Measurements from ENCODE around the gene BRINP1.
A peak's percentile ranks its signal among the peaks of the same experiment; 100 is the strongest.

BRINP1 gene, protein sequence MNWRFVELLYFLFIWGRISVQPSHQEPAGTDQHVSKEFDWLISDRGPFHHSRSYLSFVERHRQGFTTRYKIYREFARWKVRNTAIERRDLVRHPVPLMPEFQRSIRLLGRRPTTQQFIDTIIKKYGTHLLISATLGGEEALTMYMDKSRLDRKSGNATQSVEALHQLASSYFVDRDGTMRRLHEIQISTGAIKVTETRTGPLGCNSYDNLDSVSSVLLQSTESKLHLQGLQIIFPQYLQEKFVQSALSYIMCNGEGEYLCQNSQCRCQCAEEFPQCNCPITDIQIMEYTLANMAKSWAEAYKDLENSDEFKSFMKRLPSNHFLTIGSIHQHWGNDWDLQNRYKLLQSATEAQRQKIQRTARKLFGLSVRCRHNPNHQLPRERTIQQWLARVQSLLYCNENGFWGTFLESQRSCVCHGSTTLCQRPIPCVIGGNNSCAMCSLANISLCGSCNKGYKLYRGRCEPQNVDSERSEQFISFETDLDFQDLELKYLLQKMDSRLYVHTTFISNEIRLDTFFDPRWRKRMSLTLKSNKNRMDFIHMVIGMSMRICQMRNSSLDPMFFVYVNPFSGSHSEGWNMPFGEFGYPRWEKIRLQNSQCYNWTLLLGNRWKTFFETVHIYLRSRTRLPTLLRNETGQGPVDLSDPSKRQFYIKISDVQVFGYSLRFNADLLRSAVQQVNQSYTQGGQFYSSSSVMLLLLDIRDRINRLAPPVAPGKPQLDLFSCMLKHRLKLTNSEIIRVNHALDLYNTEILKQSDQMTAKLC

DNA sequence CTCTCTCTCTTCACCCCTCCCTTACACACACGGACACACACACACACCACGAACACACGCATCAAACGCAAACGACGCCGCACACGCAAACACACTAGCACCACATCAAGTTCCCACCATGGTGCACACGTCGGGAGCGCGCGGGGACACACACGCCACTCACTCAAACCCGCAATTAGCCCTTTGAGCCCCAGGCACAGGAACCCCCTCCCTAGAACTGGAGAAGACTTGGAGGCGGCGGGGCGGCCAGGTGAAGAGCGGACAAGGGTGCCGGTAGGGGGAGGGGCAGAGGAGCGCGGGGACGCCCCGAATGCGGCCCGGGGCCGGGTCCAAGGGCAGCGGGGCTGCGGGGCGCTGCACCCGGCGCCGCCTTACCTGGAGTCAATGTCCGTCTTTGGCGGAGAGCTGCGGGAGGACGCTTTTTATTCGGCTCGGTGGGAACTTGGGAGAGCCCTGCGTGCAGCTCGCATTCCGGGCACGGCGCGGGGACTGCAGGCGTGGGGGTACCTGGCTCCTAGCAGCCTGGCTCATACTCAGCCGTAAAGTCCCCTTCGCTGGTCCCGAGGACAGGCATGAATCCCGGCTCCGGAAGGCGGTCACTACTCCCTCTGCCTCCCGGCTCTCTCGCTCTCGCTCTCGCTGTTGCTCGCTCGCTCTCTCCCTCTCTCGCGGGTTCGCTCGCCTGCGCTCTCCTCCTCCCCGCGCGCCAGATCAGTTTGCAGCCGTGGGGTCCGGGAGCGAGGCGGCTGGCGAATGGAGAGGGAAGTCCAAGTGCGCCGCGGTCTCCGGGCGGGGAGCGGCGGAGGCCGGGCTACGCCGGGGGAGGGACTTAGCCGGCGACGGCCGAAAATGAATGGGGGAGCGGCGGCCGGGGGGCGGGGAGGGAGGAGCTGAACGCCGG is at the start of gene BRINP1:
Gene BRINP1 (minus strand): TSS at position 755 of the 901 bp plus-strand sequence. CDS start 56,080 bp downstream, outside the sequence.
- peak; percentile 50 for DNase-seq

DNA sequence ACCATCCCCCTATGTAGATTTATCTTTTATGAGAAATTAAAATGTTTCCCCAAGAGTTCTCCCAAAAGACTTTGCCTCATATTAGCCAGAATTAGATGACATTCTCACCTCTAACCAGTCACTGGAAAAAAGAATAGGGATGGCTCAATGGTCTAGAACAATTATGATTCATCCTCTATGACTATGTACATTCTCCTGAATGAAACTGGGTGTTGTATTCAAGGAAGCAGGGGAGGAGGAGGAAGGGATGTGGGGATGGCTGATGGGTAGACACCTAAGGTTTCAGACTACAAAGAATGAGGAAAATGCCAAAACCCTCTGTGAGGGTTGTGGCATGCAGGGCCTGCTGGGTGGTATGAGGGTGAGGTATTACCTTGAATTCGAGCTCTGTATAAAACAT is 49.5 kb upstream of the BRINP1 start:
- DNase-seq = no peak

DNA sequence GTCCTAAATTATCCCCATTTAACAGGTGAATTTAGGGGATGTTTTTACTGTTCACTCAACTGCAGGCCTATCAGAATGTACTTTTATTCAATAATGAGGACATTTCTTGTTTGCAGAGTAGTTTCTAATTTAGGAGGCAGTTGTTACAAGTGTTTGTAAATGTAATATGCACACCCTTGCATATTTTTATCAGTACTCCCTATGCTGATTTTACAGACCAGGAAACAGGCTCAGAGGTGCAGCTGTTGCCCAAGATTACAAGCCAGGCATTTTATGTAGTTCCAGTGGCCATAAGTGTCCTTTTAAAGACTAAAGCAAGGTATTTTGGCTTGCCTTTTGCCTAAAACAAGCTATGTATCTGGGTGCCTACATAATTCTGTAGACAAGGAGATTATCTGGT is 47.6 kb upstream of the BRINP1 start:
- DNase-seq = no peak

DNA sequence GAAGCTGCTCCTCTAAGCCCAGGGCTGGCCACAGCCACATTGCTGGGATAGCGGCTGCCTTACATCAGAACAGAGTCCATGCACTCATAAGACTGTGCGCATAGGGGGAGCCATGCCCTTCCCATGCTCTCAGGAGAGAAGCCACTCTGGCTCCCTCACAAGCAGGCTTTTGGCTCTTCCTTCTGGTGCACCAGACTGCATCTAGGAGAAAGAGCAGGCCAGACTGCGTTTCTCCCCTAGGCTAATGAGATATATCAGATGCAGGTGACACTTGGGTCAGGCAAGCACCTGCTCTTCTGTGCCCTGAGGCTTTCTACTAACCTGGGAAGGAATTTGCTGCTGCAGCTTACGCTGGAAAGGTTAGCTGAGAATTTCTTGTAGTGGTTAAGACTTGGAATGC is 43.2 kb upstream of the BRINP1 start:
- DNase-seq = no peak

DNA sequence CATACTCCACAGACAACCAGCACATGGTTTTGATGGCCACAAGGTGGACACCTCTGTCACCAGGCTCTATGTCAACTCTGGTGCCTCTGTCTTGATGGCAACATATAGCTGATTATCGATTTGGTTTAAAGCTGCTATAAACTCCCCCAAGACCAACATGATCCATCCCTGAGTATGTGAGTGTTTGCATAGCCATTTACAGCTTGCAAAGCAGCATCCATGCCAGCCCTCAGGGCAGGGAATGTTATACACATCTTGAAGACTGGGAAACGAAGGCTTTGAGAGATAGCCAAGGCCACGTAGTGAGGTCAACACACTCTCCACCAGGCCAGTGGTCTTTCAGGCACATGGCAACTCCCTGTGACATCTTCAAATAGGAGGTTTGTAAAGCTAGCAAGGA is 40.3 kb upstream of the BRINP1 start:
- DNase-seq = no peak

DNA sequence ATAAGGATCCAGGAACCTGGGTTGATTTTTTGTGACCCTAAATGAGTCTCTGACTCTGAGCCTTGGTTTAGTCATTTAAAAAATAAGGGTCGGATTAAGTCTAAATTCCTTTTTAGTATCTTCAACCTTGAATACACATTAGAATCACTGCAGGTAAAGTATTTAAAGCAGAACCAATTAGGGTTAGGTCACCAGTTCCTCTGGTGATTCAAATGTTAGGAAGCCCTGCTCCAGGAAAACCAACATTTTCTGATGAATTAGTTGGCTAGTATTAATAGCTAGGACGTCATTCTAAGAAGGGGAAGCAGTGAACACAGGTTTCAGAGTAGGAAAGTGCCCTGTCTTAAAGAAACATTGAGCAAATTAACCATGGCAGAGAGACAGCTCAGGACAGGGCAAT is 31.4 kb upstream of the BRINP1 start:
- DNase-seq = no peak

DNA sequence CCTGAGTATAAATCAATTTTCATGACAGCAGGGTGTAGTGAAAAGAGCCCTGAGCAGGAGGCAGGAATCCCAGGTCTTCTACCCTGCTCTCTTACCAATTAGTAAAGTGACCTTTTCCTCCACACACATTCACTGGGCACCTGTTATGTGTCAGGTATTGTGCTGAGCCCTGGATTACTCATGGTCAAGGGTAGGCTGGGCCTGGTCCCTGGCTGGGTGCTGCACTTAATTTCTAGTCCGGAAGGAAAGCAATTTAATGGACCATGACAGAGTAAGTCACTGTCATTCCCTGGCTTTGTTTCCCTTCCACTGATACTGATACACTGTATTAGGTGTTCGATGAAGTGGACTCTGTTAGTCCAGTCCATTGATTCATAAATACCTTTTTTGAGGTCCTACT is 29.1 kb upstream of the BRINP1 start:
- no peak for DNase-seq

DNA sequence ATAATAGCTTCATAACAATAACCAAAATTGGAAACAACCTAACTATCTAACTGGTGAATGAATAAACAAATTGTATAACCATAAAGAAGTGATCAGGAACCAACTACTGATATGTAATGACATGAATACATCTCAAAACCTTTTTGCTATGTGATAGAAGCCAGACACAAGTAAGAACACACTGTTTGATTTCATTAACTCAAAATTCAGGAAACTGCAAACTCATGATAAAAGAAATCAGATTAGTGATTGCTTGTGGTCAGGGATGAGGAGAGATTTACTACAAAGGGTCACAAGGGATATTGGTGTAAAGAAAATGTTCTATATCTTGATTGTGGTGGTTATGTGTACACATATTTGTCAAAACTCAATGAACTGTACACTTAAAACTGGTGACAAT is 22.6 kb upstream of the BRINP1 start:
- no peak for DNase-seq

DNA sequence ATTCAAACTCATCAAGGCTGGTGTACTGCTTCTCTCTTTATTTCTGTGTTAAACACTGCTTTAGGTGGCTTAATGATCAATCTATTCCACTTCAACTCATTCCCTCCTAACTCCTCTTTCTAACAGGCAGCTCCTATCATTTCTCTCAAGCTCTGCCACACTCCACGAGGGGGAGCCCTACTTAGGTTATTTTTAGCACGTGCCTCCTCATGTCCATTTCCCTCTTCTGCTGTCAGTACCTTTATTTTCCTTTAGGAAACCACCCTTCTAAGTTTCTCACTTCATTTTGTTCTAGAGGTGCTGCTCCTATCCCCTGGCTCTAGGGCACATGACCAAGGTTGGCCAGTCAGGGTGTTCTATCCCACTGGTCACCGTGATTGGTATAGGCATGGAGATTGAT is 6.7 kb upstream of the BRINP1 start:
- no peak for DNase-seq

DNA sequence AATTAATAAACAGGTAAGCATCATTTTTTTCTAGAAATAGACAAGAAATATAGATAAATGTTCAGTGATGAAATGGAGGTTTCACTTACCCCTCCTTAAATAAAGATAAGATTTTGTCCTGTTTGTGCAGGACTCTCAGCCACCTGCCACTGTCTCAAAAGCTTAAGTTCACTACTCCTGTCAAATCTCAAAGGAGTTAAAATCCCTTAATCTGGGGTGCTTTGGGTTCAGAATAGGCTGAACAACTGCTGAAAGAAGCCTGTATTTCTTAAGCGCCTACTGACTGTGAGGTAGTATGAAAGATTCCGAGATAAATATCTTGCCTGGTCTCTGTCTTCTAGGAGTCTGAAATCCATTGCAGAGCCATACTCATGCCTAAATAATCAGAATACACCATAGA is 3.7 kb upstream of the BRINP1 start:
- no peak for DNase-seq

DNA sequence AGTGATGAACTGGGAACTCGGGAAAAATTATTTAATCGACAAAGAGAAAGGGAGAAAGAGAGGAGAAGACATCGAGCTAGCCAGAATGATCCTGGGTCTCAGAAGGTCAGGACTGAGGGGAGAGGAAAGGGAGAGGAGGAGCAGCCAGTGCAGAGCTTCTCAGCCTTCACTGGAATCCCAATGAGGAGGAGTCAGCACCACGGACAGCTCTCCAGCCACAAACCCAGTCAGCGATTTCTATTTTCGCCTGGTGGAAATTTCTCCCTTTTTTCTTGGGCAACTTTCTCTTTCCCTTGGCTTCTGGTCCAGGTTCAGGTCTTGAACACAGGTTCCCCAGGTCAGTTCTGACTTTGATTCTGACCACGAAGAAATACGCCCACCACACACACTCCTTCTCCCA is 1.6 kb upstream of the BRINP1 start:
- no peak for DNase-seq

DNA sequence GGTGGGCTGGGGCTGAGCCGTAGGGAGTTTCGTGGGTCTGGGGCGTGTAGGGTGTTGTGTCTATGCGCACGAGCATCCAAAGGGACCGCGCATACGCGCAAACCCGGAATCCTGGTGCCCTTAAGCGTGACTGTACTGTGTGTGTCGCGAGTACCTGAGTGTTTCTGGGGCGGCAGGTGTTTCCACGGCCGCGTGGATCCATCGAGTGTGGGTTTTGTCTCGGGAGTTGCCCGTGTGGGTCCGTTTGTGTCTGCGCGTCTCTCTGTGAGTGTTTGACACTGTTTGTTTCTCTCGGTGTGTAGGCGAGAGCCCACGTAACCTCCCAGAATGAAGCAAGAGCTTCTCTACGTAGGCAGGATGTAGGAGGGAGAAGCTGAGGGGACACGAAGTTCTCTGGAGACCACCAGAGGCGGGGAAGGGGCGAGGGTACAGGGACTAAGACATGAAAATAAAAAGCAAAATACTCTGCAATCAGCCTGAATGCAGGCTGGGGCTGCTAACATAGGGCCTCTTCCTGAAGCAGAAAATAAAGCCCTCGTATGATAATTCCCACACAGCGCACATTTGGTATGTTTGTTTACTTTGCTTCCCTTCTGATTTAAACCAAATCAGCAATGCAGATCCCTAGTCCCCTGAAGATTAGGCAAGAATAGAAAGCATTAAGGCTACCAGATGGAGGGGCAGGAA is 588 bp upstream of the BRINP1 start:
- DNase-seq = no peak

DNA sequence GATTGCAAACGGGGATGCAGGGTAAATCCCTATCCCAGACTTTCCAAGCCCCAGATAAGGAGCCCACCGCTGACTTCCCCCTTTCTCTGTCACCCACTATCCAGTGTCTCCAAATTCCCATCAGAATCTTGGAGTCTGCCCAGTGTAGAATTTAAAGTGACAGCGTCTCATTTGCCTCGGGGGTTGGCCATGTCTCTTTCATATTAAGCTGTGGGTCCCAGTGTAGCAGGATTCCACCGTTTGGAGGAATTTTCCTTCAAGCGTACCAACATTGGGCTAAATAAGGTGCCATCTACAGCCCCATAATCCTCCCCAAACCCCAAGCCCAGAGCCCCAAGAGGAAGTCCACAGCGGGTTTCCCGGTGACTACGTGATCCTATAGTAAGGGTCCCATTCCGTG is 1.1 kb downstream of the BRINP1 start:
- no peak for DNase-seq

DNA sequence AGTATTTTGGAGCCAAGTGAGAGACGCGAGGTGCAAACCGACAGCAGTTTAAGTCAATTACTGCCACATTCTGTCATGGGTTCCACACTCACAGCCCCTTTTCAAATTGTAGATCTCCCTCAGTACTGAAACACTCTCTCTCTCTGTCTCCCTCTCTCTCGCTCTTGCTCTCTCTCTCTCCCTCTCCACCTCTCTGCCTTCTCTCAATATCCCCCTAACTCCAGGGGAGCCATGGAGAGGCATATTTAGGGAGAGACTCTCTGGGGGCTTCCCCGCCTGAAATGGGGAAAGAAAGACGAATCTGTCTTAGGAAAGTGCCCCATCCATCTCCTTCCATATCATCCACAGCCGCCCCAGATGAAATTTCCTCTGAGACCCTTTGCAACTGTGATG is 1.6 kb downstream of the BRINP1 start:
- no peak for DNase-seq

DNA sequence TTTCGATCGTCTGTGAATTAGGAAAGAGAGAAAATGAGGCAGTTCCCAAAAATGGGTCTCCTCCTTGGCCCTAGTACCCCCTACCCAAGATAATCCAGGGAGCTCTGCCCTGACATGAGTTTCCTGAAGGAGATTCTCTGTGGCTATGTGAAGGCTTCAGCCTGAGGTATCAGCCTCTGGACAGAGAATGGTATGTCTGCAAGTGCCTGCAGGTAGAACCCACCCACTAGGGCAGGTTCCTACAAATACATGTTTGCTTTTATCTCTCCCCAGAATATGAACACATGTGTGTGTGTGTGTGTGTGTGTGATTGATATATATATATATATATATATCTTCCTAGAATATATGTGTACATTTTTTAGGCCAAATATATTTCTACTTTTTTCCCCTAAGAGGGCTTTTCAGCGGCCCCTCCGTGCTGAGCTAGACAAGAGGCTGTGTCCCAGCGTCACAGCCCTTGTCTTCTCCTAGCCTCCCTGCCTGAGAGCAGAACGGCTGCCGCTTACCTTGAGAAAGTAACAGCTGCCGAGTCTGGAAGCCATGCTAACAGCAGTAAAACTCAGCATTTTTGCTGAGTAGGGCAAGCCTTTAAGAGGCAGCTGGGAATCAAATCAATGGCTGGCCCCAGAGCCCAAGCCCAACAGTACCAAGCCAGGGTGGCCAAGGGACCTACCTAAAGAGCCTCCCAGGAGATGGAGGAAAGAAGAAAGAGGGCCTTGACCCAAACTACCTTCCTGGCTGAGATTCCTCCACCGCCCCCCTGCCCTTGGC is 2.1 kb downstream of the BRINP1 start:
- DNase-seq = no peak

DNA sequence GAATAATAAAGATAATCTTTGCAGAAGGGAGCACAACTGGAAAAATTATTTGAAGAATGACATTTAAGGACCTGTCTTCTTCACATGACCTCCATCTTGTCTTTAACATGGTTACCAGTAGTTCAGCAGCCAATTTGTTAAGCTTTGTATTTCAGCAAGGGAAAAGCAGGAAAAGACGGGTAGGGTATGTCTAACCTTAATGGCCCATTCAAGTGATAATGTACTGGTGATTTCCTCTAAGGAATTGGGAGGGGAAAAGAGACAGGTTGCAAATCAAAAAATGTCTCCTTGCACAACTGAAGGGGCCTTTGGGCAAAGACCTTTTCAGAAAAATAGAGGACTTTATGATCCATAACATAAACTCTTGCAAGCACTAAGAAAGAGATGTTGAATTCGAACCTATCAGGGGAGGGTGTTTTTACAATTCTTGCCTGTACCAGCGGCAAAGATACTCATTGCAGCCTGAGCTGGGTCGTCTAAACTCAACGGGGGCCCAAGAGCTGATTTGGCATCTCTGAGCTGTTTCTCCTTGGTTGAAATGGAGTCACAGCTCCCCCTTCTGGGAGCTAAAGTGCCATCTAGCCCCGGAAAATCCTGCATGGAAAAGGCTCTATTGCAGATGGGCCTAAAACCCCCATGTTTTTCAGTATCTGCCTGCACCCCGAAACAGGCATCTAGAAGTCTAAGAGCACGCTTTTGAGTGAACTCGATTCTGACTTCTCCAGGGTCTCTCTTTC is 3.8 kb downstream of the BRINP1 start:
- DNase-seq = no peak

DNA sequence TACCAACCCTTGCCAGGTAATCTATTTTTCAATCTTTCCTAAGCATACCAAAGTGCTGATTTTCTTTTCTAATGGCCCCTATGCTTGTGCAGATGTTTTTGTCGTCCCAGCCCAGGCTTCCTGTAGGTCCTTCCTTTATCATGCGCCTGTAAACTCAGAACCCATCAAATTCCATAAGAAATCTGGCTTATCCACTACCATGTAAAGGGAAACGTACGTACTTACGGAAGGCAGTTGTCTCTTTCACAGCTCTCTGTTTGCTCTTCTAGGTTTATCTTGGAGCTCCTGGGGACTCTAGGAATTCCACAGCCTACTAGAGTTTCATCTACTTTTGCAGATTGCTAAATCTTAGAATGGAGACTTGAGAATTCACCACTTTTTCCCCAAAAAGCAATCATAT is 9.0 kb downstream of the BRINP1 start:
- no peak for DNase-seq

DNA sequence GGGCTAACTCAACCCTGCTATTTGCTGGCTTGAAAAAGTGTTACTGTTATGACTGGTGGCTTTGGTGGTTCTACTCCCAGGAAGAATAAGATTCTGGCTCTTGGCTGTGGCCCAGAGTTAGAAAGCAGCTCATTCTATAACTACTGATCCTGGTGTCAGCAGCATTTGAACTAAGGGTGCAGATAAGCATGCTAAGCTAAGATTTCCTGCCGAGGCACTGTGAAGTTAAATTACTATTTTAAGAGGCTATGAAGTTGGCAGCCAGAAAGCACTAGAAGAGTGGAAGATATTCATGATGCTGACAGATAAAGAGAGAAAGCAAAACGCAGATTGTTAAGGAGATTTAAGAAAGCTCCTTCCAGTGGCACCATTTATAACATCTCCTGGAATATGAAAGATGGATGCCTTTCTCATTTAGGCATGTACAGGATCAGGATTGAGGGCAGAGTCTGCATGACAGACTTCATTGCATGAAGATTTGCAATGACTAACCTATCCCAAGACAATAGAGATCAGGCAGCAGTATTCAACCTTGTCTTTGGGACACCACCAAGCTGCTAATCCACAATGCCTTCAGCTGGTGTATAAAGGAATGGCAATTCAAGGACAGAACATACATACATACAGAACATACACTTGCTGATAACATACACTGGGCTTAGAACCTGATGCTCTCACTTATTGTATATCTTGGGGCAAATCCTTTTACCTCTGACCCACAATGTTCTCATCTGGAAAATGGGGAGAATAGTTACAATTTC is 11.7 kb downstream of the BRINP1 start:
- no peak for DNase-seq

DNA sequence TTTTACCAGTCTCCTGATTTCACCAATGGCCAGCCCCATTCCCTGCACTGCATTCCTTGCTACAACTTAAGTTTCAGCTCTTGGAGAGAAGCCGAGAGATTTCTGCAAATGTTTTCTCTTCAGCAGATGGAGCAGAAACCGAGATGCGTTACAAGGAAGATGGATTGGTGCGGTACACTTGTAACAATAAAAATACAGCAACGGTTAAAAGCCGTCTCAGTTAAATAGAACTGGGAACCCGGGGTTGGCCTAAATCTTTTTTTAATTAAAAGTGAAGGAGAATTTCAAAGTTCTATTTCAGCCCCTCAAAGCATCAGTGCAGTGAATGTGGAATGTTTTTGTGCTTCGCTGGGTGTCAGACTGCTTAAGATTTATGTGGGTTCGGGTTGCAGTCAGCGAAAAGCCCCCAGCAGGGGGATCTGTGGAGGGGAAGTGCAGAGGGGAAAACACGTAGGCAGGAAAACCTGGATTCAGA is 19.8 kb downstream of the BRINP1 start:
- no peak for DNase-seq

Measured in NCI-H1417 treated with DMSO at 0.1 percent for 48 hours (cell line).